ENCODE results near the gene DEPP1. TPM values are rescaled to one million over a fixed set of nuclear protein-coding genes. Genes with fewer than 3 reads are reported as not detected.

DEPP1 gene
- total RNA-seq, 1 donor from 2014 or later, result 21.9 TPM

DNA sequence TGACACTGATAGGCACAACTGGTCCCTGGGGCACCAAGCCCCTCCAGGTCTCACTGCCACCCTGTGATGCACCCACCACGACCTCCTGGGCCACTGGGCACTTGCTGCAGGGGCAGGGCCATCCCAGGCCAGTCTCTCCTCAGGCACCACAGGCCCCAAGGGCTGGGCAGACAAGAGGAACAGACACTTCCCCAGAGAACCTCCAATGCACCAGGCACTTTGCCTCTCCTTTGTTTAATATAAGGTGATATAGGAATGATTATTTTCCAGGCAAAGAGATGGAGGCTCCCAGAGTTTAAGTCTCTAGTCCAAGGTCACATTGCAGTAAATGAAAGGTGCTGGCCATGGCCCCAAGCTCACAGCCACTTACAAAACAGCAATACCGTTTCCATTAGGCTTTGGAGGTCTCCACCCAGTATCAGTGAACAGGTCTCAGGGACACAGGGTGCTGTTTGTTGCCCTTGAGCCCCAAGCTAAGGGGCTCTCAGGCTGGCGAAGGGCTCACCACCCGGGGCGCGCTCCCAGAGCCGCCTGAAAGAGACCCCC, 4.5 kb downstream of the DEPP1 start:
- DNase-seq (ENCODE audit: low read depth), result no peak
- H3K27me3 ChIP-seq (ENCODE audit: control insufficient read depth, insufficient read depth, low read length), result no peaks in the 10 kb centered on the region
- H3K36me3 ChIP-seq (ENCODE audit: control insufficient read depth, insufficient read depth, low read length), result no peaks in the 10 kb centered on the region
- H3K4me3 ChIP-seq (ENCODE audit: low read depth, low read length), result no peak overlapping the region
- TF ChIP-seq, protein P1, sequence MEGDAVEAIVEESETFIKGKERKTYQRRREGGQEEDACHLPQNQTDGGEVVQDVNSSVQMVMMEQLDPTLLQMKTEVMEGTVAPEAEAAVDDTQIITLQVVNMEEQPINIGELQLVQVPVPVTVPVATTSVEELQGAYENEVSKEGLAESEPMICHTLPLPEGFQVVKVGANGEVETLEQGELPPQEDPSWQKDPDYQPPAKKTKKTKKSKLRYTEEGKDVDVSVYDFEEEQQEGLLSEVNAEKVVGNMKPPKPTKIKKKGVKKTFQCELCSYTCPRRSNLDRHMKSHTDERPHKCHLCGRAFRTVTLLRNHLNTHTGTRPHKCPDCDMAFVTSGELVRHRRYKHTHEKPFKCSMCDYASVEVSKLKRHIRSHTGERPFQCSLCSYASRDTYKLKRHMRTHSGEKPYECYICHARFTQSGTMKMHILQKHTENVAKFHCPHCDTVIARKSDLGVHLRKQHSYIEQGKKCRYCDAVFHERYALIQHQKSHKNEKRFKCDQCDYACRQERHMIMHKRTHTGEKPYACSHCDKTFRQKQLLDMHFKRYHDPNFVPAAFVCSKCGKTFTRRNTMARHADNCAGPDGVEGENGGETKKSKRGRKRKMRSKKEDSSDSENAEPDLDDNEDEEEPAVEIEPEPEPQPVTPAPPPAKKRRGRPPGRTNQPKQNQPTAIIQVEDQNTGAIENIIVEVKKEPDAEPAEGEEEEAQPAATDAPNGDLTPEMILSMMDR (IDR thresholded peaks at IDR 0.05; ENCODE audit: insufficient read depth, low read length, poor library complexity, severe bottlenecking), result no peak

DNA sequence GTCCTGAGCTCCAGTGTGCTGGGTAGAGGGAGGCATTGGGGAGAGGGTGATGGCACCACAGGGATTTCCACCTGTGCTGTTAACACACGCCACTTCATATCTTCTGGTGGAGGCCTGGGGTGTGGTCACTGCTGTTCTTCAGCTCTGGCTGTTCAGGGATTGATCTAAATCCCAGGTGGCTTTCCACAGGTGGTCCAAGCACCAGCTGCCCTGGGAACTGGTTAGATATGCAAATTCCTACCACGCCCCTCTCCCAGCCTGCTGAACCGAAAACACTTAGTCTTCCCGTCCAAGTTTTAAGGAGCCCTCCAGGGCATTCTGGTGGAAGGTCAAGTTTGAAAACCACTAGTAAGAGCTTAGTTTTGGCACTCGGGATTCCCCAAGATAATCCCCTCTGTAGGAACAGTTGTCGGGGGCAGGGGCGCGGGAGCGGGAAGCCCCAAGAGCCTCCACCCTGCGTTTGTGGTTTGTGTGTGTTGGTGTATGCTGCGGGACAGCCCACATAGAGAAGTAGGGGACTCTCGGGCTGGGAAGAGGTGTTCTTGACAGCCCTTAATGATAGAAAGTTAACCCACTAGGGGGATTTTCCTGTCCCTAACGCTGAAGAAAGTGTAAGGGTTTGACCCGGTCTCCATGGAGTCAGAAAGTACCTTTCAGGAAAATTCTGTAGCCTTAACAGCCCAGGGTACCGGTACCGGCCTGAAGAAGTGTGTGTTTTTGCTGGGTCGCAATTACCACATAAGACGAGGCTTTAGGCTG, 5.1 kb downstream of the DEPP1 start:
- Histone ChIP-seq H3K36me3 (ENCODE audit: control insufficient read depth, insufficient read depth, low read length) (no peaks in the 10 kb centered on the region), H3K27me3 (ENCODE audit: control insufficient read depth, insufficient read depth, low read length) (no peaks in the 10 kb centered on the region), H3K4me3 (ENCODE audit: low read depth, low read length) (no peak overlapping the region)
- no peak for DNase-seq (ENCODE audit: low read depth)
- TF ChIP-seq, protein P1 (IDR thresholded peaks at IDR 0.05; ENCODE audit: insufficient read depth, low read length, poor library complexity, severe bottlenecking), result no peak

DNA sequence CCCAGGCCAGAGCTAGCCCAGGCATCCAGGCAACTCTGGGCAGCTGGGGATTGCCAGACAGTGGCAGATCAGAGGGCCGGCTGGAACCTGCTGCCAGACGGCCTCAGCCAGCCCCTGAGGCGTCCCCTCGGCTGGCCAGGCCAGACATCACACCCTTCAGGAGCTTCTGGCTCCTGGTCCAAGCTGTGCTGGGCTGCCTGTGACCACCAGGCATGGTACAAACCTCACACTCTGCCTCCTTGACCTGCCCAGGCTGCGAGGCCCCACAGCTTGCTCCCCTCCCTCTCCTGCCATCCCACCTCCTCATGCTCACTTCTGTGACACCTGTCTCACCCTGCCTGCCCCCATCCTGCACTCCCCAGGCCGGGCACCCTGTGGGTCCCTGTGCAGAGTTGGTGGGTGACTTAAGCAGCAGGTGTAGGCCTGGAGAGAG, 5.7 kb downstream of the DEPP1 start:
- no peaks in the 10 kb centered on the region for H3K36me3 ChIP-seq (ENCODE audit: control insufficient read depth, insufficient read depth, low read length)
- DNase-seq (ENCODE audit: low read depth), result no peak
- H3K27me3 ChIP-seq (ENCODE audit: control insufficient read depth, insufficient read depth, low read length), result no peaks in the 10 kb centered on the region
- TF ChIP-seq, protein P1 (IDR thresholded peaks at IDR 0.05; ENCODE audit: insufficient read depth, low read length, poor library complexity, severe bottlenecking), result no peak
- H3K4me3 ChIP-seq (ENCODE audit: low read depth, low read length), result no peak overlapping the region

DNA sequence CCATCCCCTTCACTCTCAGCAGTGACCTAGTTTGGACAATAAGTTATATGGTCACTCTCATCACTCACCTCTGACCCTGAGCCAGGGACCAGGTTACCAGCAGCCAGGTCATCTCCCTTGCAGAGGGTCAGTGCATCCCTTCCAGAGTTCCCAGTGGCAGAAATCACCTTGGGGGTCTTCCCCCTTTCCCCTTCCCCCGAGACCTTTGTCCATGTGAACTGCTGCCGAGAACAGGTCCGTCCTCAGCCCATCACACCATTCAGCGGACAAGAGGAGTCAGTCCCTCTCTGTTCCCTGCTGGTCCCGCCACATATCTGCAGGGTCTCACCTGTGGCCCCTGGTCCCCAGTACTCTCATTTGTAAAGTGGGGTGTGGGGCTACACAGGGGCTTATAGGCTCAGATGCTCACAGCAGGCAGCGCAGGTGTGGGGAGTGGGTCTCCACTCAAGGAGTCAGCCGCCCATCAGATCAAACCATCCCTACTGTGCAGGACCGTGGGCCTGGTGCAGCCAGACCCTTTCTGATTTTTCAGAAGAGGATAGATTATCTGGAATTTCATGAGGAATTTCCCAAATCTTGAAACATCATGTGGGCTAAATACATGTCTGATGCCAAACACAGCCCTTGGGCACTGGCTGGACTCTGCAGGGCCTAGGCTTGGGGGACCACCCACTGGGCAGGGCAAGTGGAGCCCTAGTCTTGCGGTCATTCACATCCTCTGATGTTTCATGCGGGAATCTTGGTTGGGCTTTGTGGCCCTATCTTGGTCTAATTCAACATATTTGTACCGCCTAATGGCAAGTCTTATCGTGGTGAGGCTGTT, 6.5 kb downstream of the DEPP1 start:
- Histone ChIP-seq H3K4me3 (ENCODE audit: low read depth, low read length) (no peak overlapping the region), H3K27me3 (ENCODE audit: control insufficient read depth, insufficient read depth, low read length) (no peaks in the 10 kb centered on the region), H3K36me3 (ENCODE audit: control insufficient read depth, insufficient read depth, low read length) (no peaks in the 10 kb centered on the region)
- TF ChIP-seq, protein P1 (IDR thresholded peaks at IDR 0.05; ENCODE audit: insufficient read depth, low read length, poor library complexity, severe bottlenecking), result no peak
- no peak for DNase-seq (ENCODE audit: low read depth)

DNA sequence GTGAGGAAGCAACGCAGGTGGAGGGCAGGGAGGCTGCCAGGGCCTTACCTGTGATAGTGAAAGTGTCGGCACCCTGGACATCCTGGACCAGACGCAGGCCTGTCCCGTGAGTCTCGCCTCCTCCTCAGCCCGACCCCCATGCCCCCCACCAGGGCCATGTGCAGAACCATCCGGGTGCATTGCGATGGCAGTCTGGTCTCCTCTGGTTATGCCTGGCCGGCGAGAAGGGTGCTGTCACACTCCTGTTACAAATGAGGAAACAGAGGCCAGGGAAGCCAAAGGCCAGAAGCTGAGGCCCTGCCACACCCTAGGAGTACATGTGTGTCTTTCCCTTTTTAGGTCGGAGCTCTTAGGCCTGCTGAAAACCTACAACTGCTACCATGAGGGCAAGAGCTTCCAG, 7.2 kb downstream of the DEPP1 start:
- H3K4me3 ChIP-seq (ENCODE audit: low read depth, low read length), result no peak overlapping the region
- H3K36me3 ChIP-seq (ENCODE audit: control insufficient read depth, insufficient read depth, low read length), result no peaks in the 10 kb centered on the region
- TF ChIP-seq, protein P1 (IDR thresholded peaks at IDR 0.05; ENCODE audit: insufficient read depth, low read length, poor library complexity, severe bottlenecking), result no peak
- H3K27me3 ChIP-seq (ENCODE audit: control insufficient read depth, insufficient read depth, low read length), result no peaks in the 10 kb centered on the region
- no peak for DNase-seq (ENCODE audit: low read depth)
